Stomach (tissue), 4 donors: Measurements from ENCODE around the gene METRNL.

Experiments
- POLR2A ChIP-seq, 4 donors: fragments of 450-650 bp; IDR thresholded peaks; one replicate each; pipeline ENCODE4 v1.6.1; 2016; ENCODE audit warnings: antibody characterized with exemption in 4 of 4, control low read depth in 2 of 4, mild to moderate bottlenecking in 1 of 4, moderate library complexity in 1 of 4
- POLR2AphosphoS5 ChIP-seq, 3 donors: sonication (generic); formaldehyde crosslinking; IDR thresholded peaks; one replicate each; pipeline ENCODE4 v1.6.1; 2016; ENCODE audit warnings: antibody characterized with exemption in 3 of 3
- TF ChIP-seq, protein P1 (sequence below), 7 experiments: fragments of 450-650 bp in 4 of 7; fragments of 200-600 bp in 3 of 7; sonication (generic) in 3 of 7; IDR thresholded peaks; one replicate each; pipeline ENCODE4 v1.5.1; 2016 to 2019; ENCODE audit warnings: antibody characterized with exemption in 7 of 7, control low read depth in 2 of 7, mild to moderate bottlenecking in 1 of 7

DNA sequence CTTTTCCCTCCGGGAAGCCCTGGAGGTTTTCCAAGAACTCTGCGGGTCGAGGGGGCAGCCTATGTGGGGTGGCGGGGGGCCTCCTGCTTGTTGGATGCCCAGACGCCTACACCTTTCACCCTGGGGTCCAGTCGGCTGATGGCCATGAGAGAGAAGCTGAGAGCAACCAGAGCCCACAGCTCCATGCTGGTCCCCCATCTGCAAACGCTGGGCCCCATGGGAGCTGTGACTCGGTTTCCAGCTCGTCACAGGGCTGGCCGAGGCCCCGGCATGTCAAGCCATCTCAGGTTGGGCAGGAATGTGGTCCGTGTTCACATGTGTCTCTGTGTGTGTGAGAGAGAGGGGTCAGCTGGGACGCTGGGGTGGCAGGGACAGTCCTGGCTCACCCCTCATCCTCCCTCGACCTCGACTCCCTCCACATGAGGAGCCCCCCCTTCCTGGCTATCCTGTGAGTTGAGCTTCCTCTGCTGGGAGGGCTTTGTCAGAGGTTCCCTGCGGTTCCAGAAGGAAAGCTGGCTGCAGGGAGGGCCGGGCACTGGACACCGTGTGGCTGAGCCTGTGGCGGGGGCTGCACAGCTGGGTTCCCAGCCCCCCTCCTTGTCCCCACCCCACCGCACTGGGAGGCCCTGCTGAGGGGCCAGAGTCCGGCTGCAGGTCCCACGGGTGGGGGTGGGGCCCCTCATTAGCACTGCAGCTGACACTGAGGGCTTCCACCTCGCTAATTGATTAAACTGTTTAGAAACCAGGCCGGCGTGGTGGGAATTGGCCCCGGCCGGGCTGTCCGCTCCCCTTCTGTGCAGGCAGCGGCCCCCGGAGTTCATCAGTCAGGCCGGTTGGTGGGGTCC lies 19.1 kb downstream of the METRNL start:
- TF ChIP-seq, protein P1, sequence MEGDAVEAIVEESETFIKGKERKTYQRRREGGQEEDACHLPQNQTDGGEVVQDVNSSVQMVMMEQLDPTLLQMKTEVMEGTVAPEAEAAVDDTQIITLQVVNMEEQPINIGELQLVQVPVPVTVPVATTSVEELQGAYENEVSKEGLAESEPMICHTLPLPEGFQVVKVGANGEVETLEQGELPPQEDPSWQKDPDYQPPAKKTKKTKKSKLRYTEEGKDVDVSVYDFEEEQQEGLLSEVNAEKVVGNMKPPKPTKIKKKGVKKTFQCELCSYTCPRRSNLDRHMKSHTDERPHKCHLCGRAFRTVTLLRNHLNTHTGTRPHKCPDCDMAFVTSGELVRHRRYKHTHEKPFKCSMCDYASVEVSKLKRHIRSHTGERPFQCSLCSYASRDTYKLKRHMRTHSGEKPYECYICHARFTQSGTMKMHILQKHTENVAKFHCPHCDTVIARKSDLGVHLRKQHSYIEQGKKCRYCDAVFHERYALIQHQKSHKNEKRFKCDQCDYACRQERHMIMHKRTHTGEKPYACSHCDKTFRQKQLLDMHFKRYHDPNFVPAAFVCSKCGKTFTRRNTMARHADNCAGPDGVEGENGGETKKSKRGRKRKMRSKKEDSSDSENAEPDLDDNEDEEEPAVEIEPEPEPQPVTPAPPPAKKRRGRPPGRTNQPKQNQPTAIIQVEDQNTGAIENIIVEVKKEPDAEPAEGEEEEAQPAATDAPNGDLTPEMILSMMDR (IDR thresholded peaks at IDR 0.05), result no peak
- no peak for TF ChIP-seq POLR2AphosphoS5 (IDR thresholded peaks at IDR 0.05)
- TF ChIP-seq POLR2A (IDR thresholded peaks at IDR 0.05), result no peak
